ENCODE measurements around the gene HCN3.
"Not testable (repeated sequence)": the region's sequence is repeated elsewhere in the genome, so short reads cannot be mapped to it uniquely, and the experiment has no call there.

HCN3 gene

GRCh38 chr1:155277070-155277901 lies at the start of gene HCN3:
TSS of gene HCN3 (plus strand) at chr1:155277463. CDS start at chr1:155277591, 128 bp downstream.
- H3K4me1 ChIP-seq (ENCODE audit: control insufficient read depth, insufficient read depth, low read length) = peaks cover 11% of the 10 kb centered on the region
- peak within 1 kb of the TSS; percentile 68 for H3K27ac ChIP-seq (ENCODE audit: low read depth, low read length)
- peak within 1 kb of the TSS; percentile 11 for H3K9ac ChIP-seq (ENCODE audit: low read length)
- no peaks in the 10 kb centered on the region for H3K27me3 ChIP-seq (ENCODE audit: control insufficient read depth, insufficient read depth, low read length)
- peak within 1 kb of the TSS; percentile 93 for H3K4me3 ChIP-seq (ENCODE audit: low read length)
- no peaks in the 10 kb centered on the region for H3K36me3 ChIP-seq (ENCODE audit: control insufficient read depth, insufficient read depth, low read length)

- H3K27ac ChIP-seq (ENCODE audit: low read depth, low read length) = peak overlapping the region; percentile 87
- peaks cover 24% of the 10 kb centered on the region for H3K4me1 ChIP-seq (ENCODE audit: control insufficient read depth, insufficient read depth, low read length)
- no peaks in the 10 kb centered on the region for H3K27me3 ChIP-seq (ENCODE audit: control insufficient read depth, insufficient read depth, low read length)
- H3K36me3 ChIP-seq (ENCODE audit: control insufficient read depth, insufficient read depth, low read length) = no peaks in the 10 kb centered on the region
- H3K4me3 ChIP-seq (ENCODE audit: low read length) = peak overlapping the region; percentile 60
- H3K9ac ChIP-seq (ENCODE audit: low read length) = peak overlapping the region; percentile 1
These were observed 49.2 kb upstream of the HCN3 start for GRCh38 chr1:155228096-155228427.

GRCh38 chr1:155231302-155231701 lies 46.0 kb upstream of the HCN3 start:
- H3K36me3 ChIP-seq (ENCODE audit: control insufficient read depth, insufficient read depth, low read length); H3K9ac ChIP-seq (ENCODE audit: low read length); H3K27ac ChIP-seq (ENCODE audit: low read depth, low read length); H3K27me3 ChIP-seq (ENCODE audit: control insufficient read depth, insufficient read depth, low read length); H3K4me3 ChIP-seq (ENCODE audit: low read length): not testable (repeated sequence)
- H3K4me1 ChIP-seq (ENCODE audit: control insufficient read depth, insufficient read depth, low read length) = peaks cover 22% of the 10 kb centered on the region

- H3K9ac ChIP-seq (ENCODE audit: low read length); H3K4me3 ChIP-seq (ENCODE audit: low read length); H3K36me3 ChIP-seq (ENCODE audit: control insufficient read depth, insufficient read depth, low read length); H3K27me3 ChIP-seq (ENCODE audit: control insufficient read depth, insufficient read depth, low read length): not testable (repeated sequence)
- peaks cover 18% of the 10 kb centered on the region for H3K4me1 ChIP-seq (ENCODE audit: control insufficient read depth, insufficient read depth, low read length)
- peak overlapping the region; percentile 64 for H3K27ac ChIP-seq (ENCODE audit: low read depth, low read length)
These were observed 45.0 kb upstream of the HCN3 start for GRCh38 chr1:155232001-155232978.

GRCh38 chr1:155233502-155233901 lies 43.8 kb upstream of the HCN3 start:
- H3K9ac ChIP-seq (ENCODE audit: low read length); H3K27me3 ChIP-seq (ENCODE audit: control insufficient read depth, insufficient read depth, low read length); H3K4me3 ChIP-seq (ENCODE audit: low read length); H3K36me3 ChIP-seq (ENCODE audit: control insufficient read depth, insufficient read depth, low read length); H3K27ac ChIP-seq (ENCODE audit: low read depth, low read length): not testable (repeated sequence)
- H3K4me1 ChIP-seq (ENCODE audit: control insufficient read depth, insufficient read depth, low read length) = peaks cover 11% of the 10 kb centered on the region

- not testable (repeated sequence) for H3K27ac ChIP-seq (ENCODE audit: low read depth, low read length); H3K4me3 ChIP-seq (ENCODE audit: low read length); H3K36me3 ChIP-seq (ENCODE audit: control insufficient read depth, insufficient read depth, low read length); H3K9ac ChIP-seq (ENCODE audit: low read length); H3K27me3 ChIP-seq (ENCODE audit: control insufficient read depth, insufficient read depth, low read length)
- H3K4me1 ChIP-seq (ENCODE audit: control insufficient read depth, insufficient read depth, low read length) = peaks cover 11% of the 10 kb centered on the region
These were observed 41.9 kb upstream of the HCN3 start for GRCh38 chr1:155235375-155235774.

- H3K4me3 ChIP-seq (ENCODE audit: low read length) = no peak overlapping the region
- H3K9ac ChIP-seq (ENCODE audit: low read length) = no peak overlapping the region
- no peaks in the 10 kb centered on the region for H3K27me3 ChIP-seq (ENCODE audit: control insufficient read depth, insufficient read depth, low read length)
- no peak overlapping the region for H3K27ac ChIP-seq (ENCODE audit: low read depth, low read length)
- peaks cover 2% of the 10 kb centered on the region for H3K36me3 ChIP-seq (ENCODE audit: control insufficient read depth, insufficient read depth, low read length)
- peaks cover 8% of the 10 kb centered on the region for H3K4me1 ChIP-seq (ENCODE audit: control insufficient read depth, insufficient read depth, low read length)
These were observed 40.8 kb upstream of the HCN3 start for GRCh38 chr1:155236451-155236850.

GRCh38 chr1:155241069-155241679 lies 36.1 kb upstream of the HCN3 start:
- peak overlapping the region; percentile 70 for H3K4me3 ChIP-seq (ENCODE audit: low read length)
- H3K9ac ChIP-seq (ENCODE audit: low read length) = peak overlapping the region; percentile 30
- H3K36me3 ChIP-seq (ENCODE audit: control insufficient read depth, insufficient read depth, low read length) = peaks cover 2% of the 10 kb centered on the region
- H3K4me1 ChIP-seq (ENCODE audit: control insufficient read depth, insufficient read depth, low read length) = no peaks in the 10 kb centered on the region
- no peaks in the 10 kb centered on the region for H3K27me3 ChIP-seq (ENCODE audit: control insufficient read depth, insufficient read depth, low read length)
- H3K27ac ChIP-seq (ENCODE audit: low read depth, low read length) = no peak overlapping the region

GRCh38 chr1:155241841-155242264 lies 35.4 kb upstream of the HCN3 start:
- no peaks in the 10 kb centered on the region for H3K4me1 ChIP-seq (ENCODE audit: control insufficient read depth, insufficient read depth, low read length)
- H3K4me3 ChIP-seq (ENCODE audit: low read length) = no peak overlapping the region
- H3K27ac ChIP-seq (ENCODE audit: low read depth, low read length) = peak overlapping the region; percentile 17
- peaks cover 2% of the 10 kb centered on the region for H3K36me3 ChIP-seq (ENCODE audit: control insufficient read depth, insufficient read depth, low read length)
- H3K9ac ChIP-seq (ENCODE audit: low read length) = no peak overlapping the region
- no peaks in the 10 kb centered on the region for H3K27me3 ChIP-seq (ENCODE audit: control insufficient read depth, insufficient read depth, low read length)

- Histone ChIP-seq H3K27ac (ENCODE audit: low read depth, low read length) (peak overlapping the region; percentile 78), H3K4me1 (ENCODE audit: control insufficient read depth, insufficient read depth, low read length) (no peaks in the 10 kb centered on the region), H3K9ac (ENCODE audit: low read length) (no peak overlapping the region)
These were observed 34.4 kb upstream of the HCN3 start for GRCh38 chr1:155242805-155243358.

GRCh38 chr1:155244368-155245162 lies 32.7 kb upstream of the HCN3 start:
- peak overlapping the region; percentile 39 for H3K9ac ChIP-seq (ENCODE audit: low read length)
- no peaks in the 10 kb centered on the region for H3K36me3 ChIP-seq (ENCODE audit: control insufficient read depth, insufficient read depth, low read length)
- H3K27ac ChIP-seq (ENCODE audit: low read depth, low read length) = peak overlapping the region; percentile 78
- H3K4me3 ChIP-seq (ENCODE audit: low read length) = peak overlapping the region; percentile 73
- no peaks in the 10 kb centered on the region for H3K27me3 ChIP-seq (ENCODE audit: control insufficient read depth, insufficient read depth, low read length)
- H3K4me1 ChIP-seq (ENCODE audit: control insufficient read depth, insufficient read depth, low read length) = no peaks in the 10 kb centered on the region

More at GRCh38 chr1:155242805-155243358, 34.4 kb upstream of the HCN3 start:
- Histone ChIP-seq H3K27me3 (ENCODE audit: control insufficient read depth, insufficient read depth, low read length) (no peaks in the 10 kb centered on the region), H3K4me3 (ENCODE audit: low read length) (peak overlapping the region; percentile 73), H3K36me3 (ENCODE audit: control insufficient read depth, insufficient read depth, low read length) (peaks cover under 1% of the 10 kb centered on the region)
